Liver (tissue), 9 donors: ENCODE measurements around the gene WWOX. TPM values are rescaled to one million over a fixed set of nuclear protein-coding genes. Genes with fewer than 3 reads are reported as not detected.

ENCODE experiments used
- DNase-seq: peaks from one replicate; pipeline ENCODE4 v3.0.0-alpha.2; 2017; ENCODE audit warnings: low spot score
- H3K27ac ChIP-seq, 2 donors: one replicate each; pipeline ENCODE4 v1.7.0; 2013; ENCODE audit warnings: inconsistent platforms in 2 of 2, low read length in 2 of 2, control low read depth in 1 of 2, low read depth in 1 of 2, mild to moderate bottlenecking in 1 of 2
- H3K27me3 ChIP-seq, 4 donors: one replicate each; pipeline versions ENCODE4 v1.6.1 to v1.7.0; 2013; ENCODE audit warnings: low read length in 3 of 4, inconsistent platforms in 1 of 4, mild to moderate bottlenecking in 1 of 4, moderate library complexity in 1 of 4; ENCODE audit not compliant: control insufficient read depth in 4 of 4, insufficient read depth in 4 of 4
- H3K36me3 ChIP-seq, 4 donors: one replicate each; pipeline versions ENCODE4 v1.6.1 to v1.7.0; 2013; ENCODE audit warnings: low read length in 3 of 4, mild to moderate bottlenecking in 3 of 4, low read depth in 1 of 4, moderate library complexity in 1 of 4; ENCODE audit not compliant: control insufficient read depth in 4 of 4, insufficient read depth in 3 of 4
- H3K4me1 ChIP-seq, 4 donors: one replicate each; pipeline versions ENCODE4 v1.6.1 to v1.7.0; 2013; ENCODE audit warnings: low read length in 3 of 4, mild to moderate bottlenecking in 3 of 4, moderate library complexity in 1 of 4; ENCODE audit not compliant: control insufficient read depth in 4 of 4, insufficient read depth in 4 of 4
- H3K4me3 ChIP-seq, 3 donors: one replicate each; pipeline versions ENCODE4 v1.6.1 to v1.7.0; 2013; ENCODE audit warnings: low read length in 3 of 3, control low read depth in 1 of 3, low read depth in 1 of 3, mild to moderate bottlenecking in 1 of 3
- H3K9ac ChIP-seq, 2 donors: one replicate each; pipeline ENCODE4 v1.7.0; 2013; ENCODE audit warnings: low read length in 2 of 2, mild to moderate bottlenecking in 2 of 2, moderate library complexity in 2 of 2, control low read depth in 1 of 2, low read depth in 1 of 2
- H3K9me3 ChIP-seq, 4 donors: one replicate each; pipeline versions ENCODE4 v1.6.1 to v1.7.0; 2013; ENCODE audit warnings: low read length in 3 of 4; ENCODE audit not compliant: control insufficient read depth in 4 of 4
- EGR1 ChIP-seq, 2 donors: IDR thresholded peaks; 2 replicates each; pipeline ENCODE4 v1.6.1; 2016 to 2018; ENCODE audit warnings: antibody characterized with exemption in 2 of 2, low read depth in 2 of 2
- FOXA2 ChIP-seq: IDR thresholded peaks from 2 replicates; pipeline ENCODE4 v1.6.1; 2016; ENCODE audit warnings: antibody characterized with exemption
- GABPA ChIP-seq, 2 donors: IDR thresholded peaks in 1 of 2; conservative IDR thresholded peaks in 1 of 2; 2 replicates each; pipeline ENCODE4 v1.6.1; 2016; ENCODE audit warnings: antibody characterized with exemption in 2 of 2, mild to moderate bottlenecking in 1 of 2, moderate library complexity in 1 of 2
- HNF4A ChIP-seq, 2 donors: conservative IDR thresholded peaks; 2 replicates each; pipeline ENCODE4 v1.6.1; 2016; ENCODE audit warnings: antibody characterized with exemption in 2 of 2, mild to moderate bottlenecking in 2 of 2
- HNF4G ChIP-seq: IDR thresholded peaks from 2 replicates; pipeline ENCODE4 v1.6.1; 2016; ENCODE audit warnings: antibody characterized with exemption
- JUND ChIP-seq, 2 donors: IDR thresholded peaks; 2 replicates each; pipeline ENCODE4 v1.6.1; 2016; ENCODE audit warnings: antibody characterized with exemption in 2 of 2
- NR2F2 ChIP-seq: IDR thresholded peaks from 2 replicates; pipeline ENCODE4 v1.6.1; 2016; ENCODE audit warnings: antibody characterized with exemption
- RAD21 ChIP-seq, 2 donors: IDR thresholded peaks; 2 replicates each; pipeline ENCODE4 v1.6.1; 2016; ENCODE audit warnings: antibody characterized with exemption in 2 of 2, mild to moderate bottlenecking in 2 of 2
- RXRA ChIP-seq, 2 donors: IDR thresholded peaks; 2 replicates each; pipeline ENCODE4 v1.6.1; 2017 to 2018; ENCODE audit warnings: antibody characterized with exemption in 2 of 2, mild to moderate bottlenecking in 1 of 2
- SP1 ChIP-seq: IDR thresholded peaks from 2 replicates; pipeline ENCODE4 v1.6.1; 2018; ENCODE audit warnings: antibody characterized with exemption, mild to moderate bottlenecking
- TAF1 ChIP-seq: conservative IDR thresholded peaks from 2 replicates; pipeline ENCODE4 v1.6.1; 2016; ENCODE audit warnings: antibody characterized with exemption, mild to moderate bottlenecking
- YY1 ChIP-seq: IDR thresholded peaks from 2 replicates; pipeline ENCODE4 v1.6.1; 2016; ENCODE audit warnings: antibody characterized with exemption, mild to moderate bottlenecking
- WGBS: extraction: QIAGEN DNeasy Blood & Tissue Kit; methylation state at CpG from one replicate; pipeline ENCODE4 v1.1.7; 2013; 5-methylcytosine and 5-hydroxymethylcytosine counted together
- polyA plus RNA-seq, 2 donors: library from polyadenylated mRNA; stranded (reverse) in 1 of 2; unstranded in 1 of 2; fragments of 200-250 nt in 1 of 2; fragments of >200 nt in 1 of 2; fragmentation: Nextera tagmentation in 1 of 2; extraction: Ambion mirVana in 1 of 2; gene quantifications; one replicate each; pipeline versions ENCODE4 v1.2.1 to v1.2.3, GENCODE V29; 2013 to 2015
- total RNA-seq, 2 donors: library from RNA; depleted of rRNA; stranded (reverse); fragments of >200 nt; gene quantifications; one replicate each; pipeline ENCODE4 v1.2.3, GENCODE V29; 2014
- TF ChIP-seq, protein P1 (sequence below): IDR thresholded peaks from 2 replicates; pipeline ENCODE4 v1.6.1; 2016; ENCODE audit warnings: antibody characterized with exemption
- TF ChIP-seq, protein P2 (sequence below): fragments of 150-350 bp; IDR thresholded peaks from 2 replicates; pipeline ENCODE4 v1.5.1; 2017; ENCODE audit warnings: improper control_type of control experiment, low read depth, low read length; ENCODE audit not compliant: missing input control
- TF ChIP-seq, protein P3 (sequence below): IDR thresholded peaks from 2 replicates; pipeline ENCODE4 v1.6.1; 2016; ENCODE audit warnings: antibody characterized with exemption
- TF ChIP-seq, protein P4 (sequence below): IDR thresholded peaks from 2 replicates; pipeline ENCODE4 v1.6.1; 2016; ENCODE audit warnings: antibody characterized with exemption
- TF ChIP-seq, protein P5 (sequence below): IDR thresholded peaks from 2 replicates; pipeline ENCODE4 v1.6.1; 2016; ENCODE audit warnings: antibody characterized with exemption, mild to moderate bottlenecking
- donor health status: healthy.
- donor health status: healthy.
- donor health status: healthy.
- donor health status: healthy.
- donor health status: healthy.

WWOX gene
- total and polyA plus RNA-seq, 4 donors = 9.8 to 46.0 (median 15.3) TPM

DNA sequence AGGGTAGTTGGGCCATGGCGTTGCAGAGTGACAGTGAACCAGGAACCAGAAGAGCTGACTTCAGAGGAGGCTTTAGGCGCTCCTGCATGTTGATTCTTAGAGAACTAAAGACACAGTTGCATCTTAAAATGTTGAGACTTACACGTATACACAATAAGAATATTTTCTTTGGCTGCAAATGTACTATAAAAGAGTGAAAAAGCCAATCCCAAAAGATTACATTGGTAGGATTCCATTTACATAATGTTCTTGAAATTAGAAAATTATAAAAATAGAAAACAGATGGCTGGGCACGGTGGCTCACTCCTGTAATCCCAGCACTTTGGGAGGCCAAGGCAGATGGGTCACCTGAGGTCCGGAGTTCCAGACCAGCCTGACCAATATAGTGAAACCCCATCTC lies 738.8 kb downstream of the WWOX start:
- Histone ChIP-seq H3K4me1 (no peaks in the 10 kb centered on the region), H3K27ac (no peak overlapping the region), H3K27me3 (no peaks in the 10 kb centered on the region), H3K9ac (no peak overlapping the region), H3K9me3 (no peaks in the 10 kb centered on the region), H3K4me3 (no peak overlapping the region), H3K36me3 (no peaks in the 10 kb centered on the region)
- 83% methylated on average over 5 of the region's 5 CpGs for WGBS
- TF ChIP-seq SP1 (no peak), EGR1 (IDR thresholded peaks at IDR 0.05; ENCODE audit: low read depth in 2 of 2) (no peak), RAD21 (IDR thresholded peaks at IDR 0.05) (no peak)
- TF ChIP-seq, protein P1, sequence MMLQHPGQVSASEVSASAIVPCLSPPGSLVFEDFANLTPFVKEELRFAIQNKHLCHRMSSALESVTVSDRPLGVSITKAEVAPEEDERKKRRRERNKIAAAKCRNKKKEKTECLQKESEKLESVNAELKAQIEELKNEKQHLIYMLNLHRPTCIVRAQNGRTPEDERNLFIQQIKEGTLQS = no peak
- no peak for DNase-seq

DNA sequence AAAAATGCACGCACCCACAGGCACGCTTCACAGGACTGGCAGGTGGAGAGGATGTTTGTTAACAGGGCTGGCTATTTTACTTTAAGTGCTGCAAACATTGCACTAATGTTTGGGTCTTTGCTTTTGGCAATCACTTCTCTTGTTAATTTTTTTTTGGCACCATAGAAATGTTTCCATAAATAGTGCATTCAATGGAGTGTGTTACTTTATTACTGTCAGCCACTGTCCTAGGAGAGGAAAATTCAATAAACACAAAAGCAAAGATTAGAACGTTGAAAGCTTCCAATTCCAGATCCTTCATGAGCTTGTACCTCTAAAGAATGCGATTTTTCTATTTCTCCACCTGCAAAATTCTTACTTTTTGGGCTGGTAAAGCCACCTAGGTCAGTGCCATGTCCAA lies 743.5 kb downstream of the WWOX start:
- 78% methylated on average over 4 of the region's 4 CpGs for WGBS

More for the DNA sequence above, 743.5 kb downstream of the WWOX start:
- no peak overlapping the region for H3K9ac ChIP-seq
- no peak overlapping the region for H3K4me3 ChIP-seq
- no peaks in the 10 kb centered on the region for H3K9me3 ChIP-seq
- no peaks in the 10 kb centered on the region for H3K36me3 ChIP-seq
- no peaks in the 10 kb centered on the region for H3K27me3 ChIP-seq
- TF ChIP-seq EGR1 (IDR thresholded peaks at IDR 0.05; ENCODE audit: low read depth in 2 of 2) (no peak), GABPA (IDR thresholded peaks at IDR 0.05 in 1 of 2, conservative IDR thresholded peaks at IDR 0.05 in 1 of 2) (no peak), RXRA (IDR thresholded peaks at IDR 0.05) (no peak), YY1 (no peak), HNF4G (no peak), SP1 (no peak), JUND (IDR thresholded peaks at IDR 0.05) (no peak), HNF4A (conservative IDR thresholded peaks at IDR 0.05) (no peak), TAF1 (no peak), FOXA2 (no peak), NR2F2 (no peak)
- TF ChIP-seq, protein P2, sequence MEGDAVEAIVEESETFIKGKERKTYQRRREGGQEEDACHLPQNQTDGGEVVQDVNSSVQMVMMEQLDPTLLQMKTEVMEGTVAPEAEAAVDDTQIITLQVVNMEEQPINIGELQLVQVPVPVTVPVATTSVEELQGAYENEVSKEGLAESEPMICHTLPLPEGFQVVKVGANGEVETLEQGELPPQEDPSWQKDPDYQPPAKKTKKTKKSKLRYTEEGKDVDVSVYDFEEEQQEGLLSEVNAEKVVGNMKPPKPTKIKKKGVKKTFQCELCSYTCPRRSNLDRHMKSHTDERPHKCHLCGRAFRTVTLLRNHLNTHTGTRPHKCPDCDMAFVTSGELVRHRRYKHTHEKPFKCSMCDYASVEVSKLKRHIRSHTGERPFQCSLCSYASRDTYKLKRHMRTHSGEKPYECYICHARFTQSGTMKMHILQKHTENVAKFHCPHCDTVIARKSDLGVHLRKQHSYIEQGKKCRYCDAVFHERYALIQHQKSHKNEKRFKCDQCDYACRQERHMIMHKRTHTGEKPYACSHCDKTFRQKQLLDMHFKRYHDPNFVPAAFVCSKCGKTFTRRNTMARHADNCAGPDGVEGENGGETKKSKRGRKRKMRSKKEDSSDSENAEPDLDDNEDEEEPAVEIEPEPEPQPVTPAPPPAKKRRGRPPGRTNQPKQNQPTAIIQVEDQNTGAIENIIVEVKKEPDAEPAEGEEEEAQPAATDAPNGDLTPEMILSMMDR = no peak
- TF ChIP-seq, protein P1 = no peak
- TF ChIP-seq, protein P3, sequence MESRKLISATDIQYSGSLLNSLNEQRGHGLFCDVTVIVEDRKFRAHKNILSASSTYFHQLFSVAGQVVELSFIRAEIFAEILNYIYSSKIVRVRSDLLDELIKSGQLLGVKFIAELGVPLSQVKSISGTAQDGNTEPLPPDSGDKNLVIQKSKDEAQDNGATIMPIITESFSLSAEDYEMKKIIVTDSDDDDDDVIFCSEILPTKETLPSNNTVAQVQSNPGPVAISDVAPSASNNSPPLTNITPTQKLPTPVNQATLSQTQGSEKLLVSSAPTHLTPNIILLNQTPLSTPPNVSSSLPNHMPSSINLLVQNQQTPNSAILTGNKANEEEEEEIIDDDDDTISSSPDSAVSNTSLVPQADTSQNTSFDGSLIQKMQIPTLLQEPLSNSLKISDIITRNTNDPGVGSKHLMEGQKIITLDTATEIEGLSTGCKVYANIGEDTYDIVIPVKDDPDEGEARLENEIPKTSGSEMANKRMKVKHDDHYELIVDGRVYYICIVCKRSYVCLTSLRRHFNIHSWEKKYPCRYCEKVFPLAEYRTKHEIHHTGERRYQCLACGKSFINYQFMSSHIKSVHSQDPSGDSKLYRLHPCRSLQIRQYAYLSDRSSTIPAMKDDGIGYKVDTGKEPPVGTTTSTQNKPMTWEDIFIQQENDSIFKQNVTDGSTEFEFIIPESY = no peak
- TF ChIP-seq, protein P4, sequence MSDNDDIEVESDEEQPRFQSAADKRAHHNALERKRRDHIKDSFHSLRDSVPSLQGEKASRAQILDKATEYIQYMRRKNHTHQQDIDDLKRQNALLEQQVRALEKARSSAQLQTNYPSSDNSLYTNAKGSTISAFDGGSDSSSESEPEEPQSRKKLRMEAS = no peak
- TF ChIP-seq, protein P5, sequence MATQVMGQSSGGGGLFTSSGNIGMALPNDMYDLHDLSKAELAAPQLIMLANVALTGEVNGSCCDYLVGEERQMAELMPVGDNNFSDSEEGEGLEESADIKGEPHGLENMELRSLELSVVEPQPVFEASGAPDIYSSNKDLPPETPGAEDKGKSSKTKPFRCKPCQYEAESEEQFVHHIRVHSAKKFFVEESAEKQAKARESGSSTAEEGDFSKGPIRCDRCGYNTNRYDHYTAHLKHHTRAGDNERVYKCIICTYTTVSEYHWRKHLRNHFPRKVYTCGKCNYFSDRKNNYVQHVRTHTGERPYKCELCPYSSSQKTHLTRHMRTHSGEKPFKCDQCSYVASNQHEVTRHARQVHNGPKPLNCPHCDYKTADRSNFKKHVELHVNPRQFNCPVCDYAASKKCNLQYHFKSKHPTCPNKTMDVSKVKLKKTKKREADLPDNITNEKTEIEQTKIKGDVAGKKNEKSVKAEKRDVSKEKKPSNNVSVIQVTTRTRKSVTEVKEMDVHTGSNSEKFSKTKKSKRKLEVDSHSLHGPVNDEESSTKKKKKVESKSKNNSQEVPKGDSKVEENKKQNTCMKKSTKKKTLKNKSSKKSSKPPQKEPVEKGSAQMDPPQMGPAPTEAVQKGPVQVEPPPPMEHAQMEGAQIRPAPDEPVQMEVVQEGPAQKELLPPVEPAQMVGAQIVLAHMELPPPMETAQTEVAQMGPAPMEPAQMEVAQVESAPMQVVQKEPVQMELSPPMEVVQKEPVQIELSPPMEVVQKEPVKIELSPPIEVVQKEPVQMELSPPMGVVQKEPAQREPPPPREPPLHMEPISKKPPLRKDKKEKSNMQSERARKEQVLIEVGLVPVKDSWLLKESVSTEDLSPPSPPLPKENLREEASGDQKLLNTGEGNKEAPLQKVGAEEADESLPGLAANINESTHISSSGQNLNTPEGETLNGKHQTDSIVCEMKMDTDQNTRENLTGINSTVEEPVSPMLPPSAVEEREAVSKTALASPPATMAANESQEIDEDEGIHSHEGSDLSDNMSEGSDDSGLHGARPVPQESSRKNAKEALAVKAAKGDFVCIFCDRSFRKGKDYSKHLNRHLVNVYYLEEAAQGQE = no peak
- no peak overlapping the region for H3K27ac ChIP-seq
- no peak for DNase-seq
- H3K4me1 ChIP-seq = no peaks in the 10 kb centered on the region
